Measurements from ENCODE around the gene FGF16. TPM values are rescaled to one million over a fixed set of nuclear protein-coding genes. Genes with fewer than 3 reads are reported as not detected.
"Not testable (repeated sequence)": the region's sequence is repeated elsewhere in the genome, so short reads cannot be mapped to it uniquely, and the experiment has no call there.

The FGF16 gene
- total RNA-seq (not detected), polyA plus RNA-seq (not detected)

DNA sequence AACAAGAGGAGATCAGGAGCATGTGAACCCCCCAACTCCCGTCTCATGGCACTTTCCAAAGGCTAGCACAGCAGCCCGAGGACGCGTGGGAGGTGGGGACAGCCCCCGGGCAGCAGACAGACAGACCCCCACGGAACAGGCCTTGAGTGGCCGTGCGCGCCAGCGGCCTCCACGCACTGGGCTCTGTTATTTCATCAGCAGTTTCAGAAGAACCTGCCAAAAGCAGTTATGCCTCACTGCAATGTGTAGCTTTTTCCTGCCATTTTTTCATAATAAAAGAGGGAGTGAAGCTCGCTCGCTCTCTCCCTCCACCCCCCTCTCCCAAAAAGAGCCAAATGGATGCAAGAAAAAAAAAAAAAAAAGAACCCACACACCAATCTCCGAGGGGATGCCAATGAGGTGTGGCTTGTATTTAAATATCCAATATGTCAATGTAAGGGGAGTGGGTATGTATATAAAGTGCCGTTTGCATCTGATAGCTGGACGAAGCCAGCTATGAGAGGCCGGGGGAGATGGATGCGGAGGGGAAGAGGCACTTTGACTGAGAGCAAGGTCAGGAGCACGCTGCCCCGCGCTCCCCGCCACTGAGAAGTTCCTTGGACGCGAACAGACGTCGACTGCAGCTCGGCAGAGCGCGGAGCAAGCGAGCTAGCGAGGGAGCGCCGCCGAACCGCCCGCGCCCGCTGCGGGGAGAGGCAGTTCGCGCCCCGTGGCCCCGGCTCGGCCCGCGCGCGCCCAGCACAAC lies at the start of gene FGF16:
FGF16 (plus strand) TSS at position 482 of the 745 bp plus-strand sequence. CDS start 286 bp downstream, outside the sequence.
- Histone ChIP-seq H3K9me3 (ENCODE audit: low read length) (no peaks in the 10 kb centered on the region), H3K36me3 (ENCODE audit: insufficient read depth, low read length) (no peaks in the 10 kb centered on the region), H3K27me3 (ENCODE audit: insufficient read depth, low read length, poor library complexity, severe bottlenecking) (no peaks in the 10 kb centered on the region), H3K27ac (ENCODE audit: low read depth, low read length) (no peak within 1 kb of the TSS), H3K4me3 (ENCODE audit: low read length) (peak within 1 kb of the TSS; percentile 22), H3K4me1 (ENCODE audit: insufficient read depth, low read length) (no peaks in the 10 kb centered on the region)
- Mint-ChIP-seq H3K9me3 (no peaks in the 10 kb centered on the region), H3K36me3 (no peaks in the 10 kb centered on the region), H3K27ac (peak within 1 kb of the TSS in 1 of 8 donors; percentile 21), H3K4me1 (peaks cover 7 to 19% (median 11%) of the 10 kb centered on the region in 3 donors), H3K4me3 (peak within 1 kb of the TSS; percentile 37 to 78 (median 73)), H3K27me3 (peaks cover 15 to 29% of the 10 kb centered on the region in 2 donors)
- ChIA-PET CTCF (interaction anchor here (0.9 kb wide), 1 partner anchor 14 kb away, joined by 3 read pairs; no protein-coding TSS in a partner anchor), POLR2A (no interaction called here)
- no peak for DNase-seq

DNA sequence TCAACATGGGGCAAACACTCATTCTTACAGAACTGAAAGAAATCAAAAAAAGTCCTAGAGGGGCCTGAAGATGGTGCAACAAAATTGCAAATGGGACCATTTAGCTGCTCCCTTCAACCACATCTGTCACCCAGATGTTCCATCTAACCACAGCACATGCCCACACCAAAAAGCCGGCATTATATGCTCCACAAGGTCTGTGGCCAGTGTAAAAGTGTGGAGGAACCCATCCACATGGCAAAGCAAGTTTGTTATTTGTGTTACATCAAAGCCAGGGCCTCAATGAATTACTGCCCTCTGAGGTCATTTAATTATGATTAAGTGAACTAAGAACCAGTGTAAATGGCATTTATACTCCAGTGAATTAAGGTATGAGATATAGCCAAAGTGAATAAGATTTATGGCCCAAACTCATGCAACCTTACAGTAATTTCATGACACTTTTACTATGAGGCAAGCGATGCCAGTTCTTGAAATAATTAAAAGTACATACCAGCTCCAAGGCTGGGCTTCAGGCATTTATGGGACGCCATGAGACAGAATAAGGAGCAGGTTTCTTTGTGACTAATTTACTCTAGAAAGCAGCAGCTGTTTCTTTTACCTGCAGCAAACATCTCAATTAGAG lies 48.7 kb upstream of the FGF16 start:
- no peak for DNase-seq
- Mint-ChIP-seq H3K4me1 (no peaks in the 10 kb centered on the region), H3K27ac (no peak overlapping the region), H3K4me3 (no peak overlapping the region), H3K36me3 (no peaks in the 10 kb centered on the region), H3K9me3 (peaks cover 0 to 7% (median 0%) of the 10 kb centered on the region in 5 donors), H3K27me3 (peaks cover 0 to 8% of the 10 kb centered on the region in 2 donors)
- H3K27me3 ChIP-seq (ENCODE audit: insufficient read depth, low read length, poor library complexity, severe bottlenecking), result no peaks in the 10 kb centered on the region
- no peak overlapping the region for H3K27ac ChIP-seq (ENCODE audit: low read depth, low read length)
- H3K36me3 ChIP-seq (ENCODE audit: insufficient read depth, low read length), result no peaks in the 10 kb centered on the region
- H3K4me1 ChIP-seq (ENCODE audit: insufficient read depth, low read length), result no peaks in the 10 kb centered on the region
- POLR2A ChIA-PET, result no interaction called here
- no peak overlapping the region for H3K4me3 ChIP-seq (ENCODE audit: low read length)
- no peaks in the 10 kb centered on the region for H3K9me3 ChIP-seq (ENCODE audit: low read length)
- CTCF ChIA-PET, result no interaction called here

DNA sequence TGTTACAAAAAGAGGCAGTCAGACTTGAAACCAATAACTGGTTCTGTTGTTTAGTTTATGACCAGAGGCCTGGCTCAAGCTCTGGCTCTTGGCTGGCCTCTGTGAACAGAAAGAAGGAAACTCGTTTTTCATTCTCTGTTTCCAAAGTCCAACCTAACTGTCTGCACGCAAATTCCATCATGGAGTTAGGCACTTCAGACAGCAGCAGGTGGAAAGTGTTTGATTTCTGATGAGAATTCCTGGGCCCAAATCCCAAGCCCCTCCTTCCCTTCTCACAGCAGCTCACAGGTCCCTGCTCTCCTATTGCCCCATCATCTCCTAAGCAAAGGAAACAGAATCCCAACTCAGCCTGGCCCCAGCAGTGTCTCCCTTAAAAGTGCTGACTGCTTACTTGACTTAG lies 42.8 kb upstream of the FGF16 start:
- POLR2A ChIA-PET, result no interaction called here
- no peaks in the 10 kb centered on the region for H3K4me1 ChIP-seq (ENCODE audit: insufficient read depth, low read length)
- H3K4me1 Mint-ChIP-seq, result no peaks in the 10 kb centered on the region

DNA sequence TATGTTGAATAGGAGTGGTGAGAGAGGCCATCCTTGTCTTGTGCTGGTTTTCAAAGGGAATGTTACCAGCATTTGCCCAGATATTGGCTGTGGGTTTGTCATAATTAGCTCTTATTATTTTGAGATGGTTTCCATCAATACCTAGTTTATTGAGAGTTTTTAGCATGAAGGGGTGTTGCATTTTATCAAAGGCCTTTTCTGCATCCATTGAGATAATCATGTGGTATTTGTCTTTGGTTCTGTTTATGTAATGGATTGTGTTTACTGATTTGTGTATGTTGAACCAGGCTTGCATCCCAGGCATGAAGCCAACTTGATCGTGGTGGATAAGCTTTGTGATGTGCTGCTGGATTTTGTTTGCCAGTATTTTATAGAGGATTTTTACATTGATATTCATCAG lies 39.4 kb upstream of the FGF16 start:
- H3K4me1 Mint-ChIP-seq; H3K9me3 Mint-ChIP-seq; H3K4me1 ChIP-seq (ENCODE audit: insufficient read depth, low read length); H3K4me3 Mint-ChIP-seq; POLR2A ChIA-PET; DNase-seq; H3K36me3 Mint-ChIP-seq; H3K36me3 ChIP-seq (ENCODE audit: insufficient read depth, low read length); CTCF ChIA-PET; H3K4me3 ChIP-seq (ENCODE audit: low read length); H3K27ac ChIP-seq (ENCODE audit: low read depth, low read length); H3K9me3 ChIP-seq (ENCODE audit: low read length); H3K27me3 ChIP-seq (ENCODE audit: insufficient read depth, low read length, poor library complexity, severe bottlenecking); H3K27me3 Mint-ChIP-seq; H3K27ac Mint-ChIP-seq: not testable (repeated sequence)

More for the DNA sequence above, 42.8 kb upstream of the FGF16 start:
- Mint-ChIP-seq H3K27me3 (peaks cover 0 to 9% of the 10 kb centered on the region in 2 donors), H3K27ac (no peak overlapping the region), H3K36me3 (no peaks in the 10 kb centered on the region), H3K4me3 (no peak overlapping the region), H3K9me3 (peaks cover 0 to 2% (median 0%) of the 10 kb centered on the region in 5 donors)
- no peak overlapping the region for H3K4me3 ChIP-seq (ENCODE audit: low read length)
- DNase-seq, result no peak
- no peaks in the 10 kb centered on the region for H3K36me3 ChIP-seq (ENCODE audit: insufficient read depth, low read length)
- H3K27me3 ChIP-seq (ENCODE audit: insufficient read depth, low read length, poor library complexity, severe bottlenecking), result no peaks in the 10 kb centered on the region
- no peak overlapping the region for H3K27ac ChIP-seq (ENCODE audit: low read depth, low read length)
- no peaks in the 10 kb centered on the region for H3K9me3 ChIP-seq (ENCODE audit: low read length)
- CTCF ChIA-PET, result no interaction called here

DNA sequence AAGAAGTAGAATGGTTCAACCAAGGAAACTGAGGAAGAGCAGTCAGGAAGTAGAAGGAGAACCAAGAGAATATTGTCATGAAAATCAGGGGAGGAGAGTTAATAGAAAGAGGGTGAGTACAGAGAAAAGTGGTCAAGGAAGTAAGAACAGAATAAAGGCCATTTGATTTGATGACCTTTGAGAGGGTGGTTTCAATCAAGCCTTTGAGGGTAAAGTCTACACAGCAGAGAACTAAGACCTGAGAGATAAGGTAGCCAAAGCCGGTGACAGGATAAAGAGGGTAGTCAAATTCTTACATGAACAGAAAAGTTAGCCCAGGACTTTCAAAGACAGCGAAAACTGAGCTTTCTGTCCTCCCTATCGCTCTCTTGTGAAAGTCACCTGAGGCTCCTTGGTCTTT lies 34.6 kb upstream of the FGF16 start:
- Histone ChIP-seq H3K36me3 (ENCODE audit: insufficient read depth, low read length) (no peaks in the 10 kb centered on the region), H3K4me3 (ENCODE audit: low read length) (no peak overlapping the region), H3K9me3 (ENCODE audit: low read length) (no peaks in the 10 kb centered on the region), H3K4me1 (ENCODE audit: insufficient read depth, low read length) (no peaks in the 10 kb centered on the region), H3K27me3 (ENCODE audit: insufficient read depth, low read length, poor library complexity, severe bottlenecking) (no peaks in the 10 kb centered on the region), H3K27ac (ENCODE audit: low read depth, low read length) (no peak overlapping the region)
- CTCF ChIA-PET, result no interaction called here
- no peak overlapping the region for H3K27ac Mint-ChIP-seq
- no peak for DNase-seq
- no peak overlapping the region for H3K4me3 Mint-ChIP-seq
- H3K36me3 Mint-ChIP-seq, result peaks cover 0 to 2% (median 0%) of the 10 kb centered on the region in 3 donors
- peaks cover 11 to 14% of the 10 kb centered on the region in 2 donors for H3K27me3 Mint-ChIP-seq
- POLR2A ChIA-PET, result no interaction called here
- H3K4me1 Mint-ChIP-seq, result no peaks in the 10 kb centered on the region
- peaks cover 0 to 5% (median 2%) of the 10 kb centered on the region in 5 donors for H3K9me3 Mint-ChIP-seq

DNA sequence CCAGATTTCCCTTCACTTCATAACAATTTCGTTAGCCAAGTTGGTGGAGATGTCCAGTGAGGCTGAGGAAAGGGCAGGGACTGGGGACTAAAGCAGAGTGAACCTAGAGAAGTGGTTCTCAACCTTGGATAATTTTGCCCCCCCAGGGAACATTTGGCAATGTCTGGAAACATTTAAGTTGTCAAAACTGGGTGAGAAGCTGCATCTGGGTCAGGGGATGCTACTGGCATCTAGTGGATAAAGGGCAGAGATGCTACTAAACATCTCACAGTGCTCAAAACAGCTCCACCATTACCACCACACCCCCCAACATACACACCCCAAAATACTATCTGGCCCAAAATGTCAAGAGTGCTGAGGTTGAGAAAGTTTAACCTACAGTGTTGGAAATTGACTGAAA lies 32.0 kb upstream of the FGF16 start:
- H3K27me3 ChIP-seq (ENCODE audit: insufficient read depth, low read length, poor library complexity, severe bottlenecking), result no peaks in the 10 kb centered on the region
- H3K9me3 Mint-ChIP-seq, result peaks cover 0 to 4% (median 2%) of the 10 kb centered on the region in 5 donors
- no peak for DNase-seq
- ChIA-PET CTCF (no interaction called here), POLR2A (no interaction called here)
- no peak overlapping the region for H3K4me3 Mint-ChIP-seq
- no peak overlapping the region for H3K27ac Mint-ChIP-seq
- H3K27ac ChIP-seq (ENCODE audit: low read depth, low read length), result no peak overlapping the region
- no peaks in the 10 kb centered on the region for H3K9me3 ChIP-seq (ENCODE audit: low read length)
- H3K27me3 Mint-ChIP-seq, result peaks cover 11 to 14% of the 10 kb centered on the region in 2 donors
- no peaks in the 10 kb centered on the region for H3K4me1 Mint-ChIP-seq
- H3K4me1 ChIP-seq (ENCODE audit: insufficient read depth, low read length), result no peaks in the 10 kb centered on the region
- H3K36me3 Mint-ChIP-seq, result peaks cover 0 to 2% (median 0%) of the 10 kb centered on the region in 3 donors
- no peaks in the 10 kb centered on the region for H3K36me3 ChIP-seq (ENCODE audit: insufficient read depth, low read length)
- no peak overlapping the region for H3K4me3 ChIP-seq (ENCODE audit: low read length)

DNA sequence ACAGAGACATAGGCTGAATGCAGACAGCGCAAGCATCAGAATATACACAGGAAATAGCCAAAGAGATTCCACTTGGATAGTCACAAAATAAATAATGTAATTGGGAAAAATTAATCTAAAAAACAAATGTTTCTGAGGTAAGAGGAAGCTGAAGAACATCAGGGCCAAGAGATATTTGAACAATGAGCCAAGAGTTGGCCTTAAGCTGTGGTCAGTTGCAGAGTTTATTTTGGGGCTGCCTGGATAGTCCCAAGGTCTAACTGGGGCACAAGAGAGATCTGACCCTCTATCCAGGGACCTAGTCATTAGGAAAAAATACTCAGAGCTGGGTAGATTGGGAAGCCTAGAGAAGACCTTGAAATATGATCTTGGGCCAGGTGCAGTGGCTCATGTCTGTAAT lies 31.3 kb upstream of the FGF16 start:
- peaks cover 0 to 2% (median 0%) of the 10 kb centered on the region in 5 donors for H3K9me3 Mint-ChIP-seq
- H3K27ac Mint-ChIP-seq, result no peak overlapping the region
- ChIA-PET CTCF (no interaction called here), POLR2A (no interaction called here)
- Histone ChIP-seq H3K36me3 (ENCODE audit: insufficient read depth, low read length) (no peaks in the 10 kb centered on the region), H3K4me3 (ENCODE audit: low read length) (no peak overlapping the region), H3K27ac (ENCODE audit: low read depth, low read length) (no peak overlapping the region), H3K9me3 (ENCODE audit: low read length) (no peaks in the 10 kb centered on the region), H3K4me1 (ENCODE audit: insufficient read depth, low read length) (no peaks in the 10 kb centered on the region), H3K27me3 (ENCODE audit: insufficient read depth, low read length, poor library complexity, severe bottlenecking) (no peaks in the 10 kb centered on the region)
- no peak for DNase-seq
- no peaks in the 10 kb centered on the region for H3K36me3 Mint-ChIP-seq
- no peaks in the 10 kb centered on the region for H3K4me1 Mint-ChIP-seq
- no peak overlapping the region for H3K4me3 Mint-ChIP-seq
- peaks cover 9 to 11% of the 10 kb centered on the region in 2 donors for H3K27me3 Mint-ChIP-seq

DNA sequence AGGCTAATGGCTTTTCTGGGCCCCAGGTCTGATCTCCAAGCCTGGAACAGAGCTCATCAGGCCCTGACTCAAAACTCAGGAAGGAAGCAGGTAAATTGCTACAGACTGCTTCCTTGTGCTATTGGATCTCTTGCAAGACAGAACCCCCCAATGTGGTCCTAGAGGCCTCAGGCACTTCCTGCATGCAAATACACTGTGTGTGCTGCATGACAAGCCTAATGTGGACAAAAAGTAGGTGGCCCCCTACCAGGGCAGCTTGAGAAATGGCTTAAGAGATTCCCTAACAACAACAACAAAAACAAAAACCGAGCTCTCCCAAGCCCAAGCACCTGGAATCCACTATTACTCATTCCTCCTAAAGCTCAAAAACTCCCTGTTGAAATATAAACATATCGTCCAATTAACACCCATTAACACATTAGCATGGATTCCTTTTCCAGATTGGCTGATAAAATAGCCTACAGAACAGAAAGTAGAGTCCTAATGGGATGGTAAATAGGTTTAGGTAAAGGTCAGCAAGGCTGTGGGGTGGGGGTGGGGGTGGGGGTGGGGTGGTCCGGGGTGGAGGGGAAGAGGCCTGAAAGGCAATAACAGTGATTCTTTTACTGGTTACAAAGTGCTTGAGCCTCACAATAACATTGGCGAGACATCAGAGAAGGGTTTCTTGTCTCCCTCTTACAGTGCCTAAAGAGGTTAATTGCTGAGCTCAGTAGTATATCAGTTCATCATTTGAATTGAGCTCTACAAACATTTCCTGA lies 24.1 kb upstream of the FGF16 start:
- Mint-ChIP-seq H3K4me3 (no peak overlapping the region), H3K27me3 (peaks cover 0 to 7% of the 10 kb centered on the region in 2 donors), H3K4me1 (no peaks in the 10 kb centered on the region), H3K27ac (no peak overlapping the region), H3K9me3 (peaks cover 0 to 2% (median 0%) of the 10 kb centered on the region in 5 donors), H3K36me3 (no peaks in the 10 kb centered on the region)
- Histone ChIP-seq H3K9me3 (ENCODE audit: low read length) (no peaks in the 10 kb centered on the region), H3K27ac (ENCODE audit: low read depth, low read length) (no peak overlapping the region), H3K4me1 (ENCODE audit: insufficient read depth, low read length) (no peaks in the 10 kb centered on the region), H3K4me3 (ENCODE audit: low read length) (no peak overlapping the region), H3K36me3 (ENCODE audit: insufficient read depth, low read length) (no peaks in the 10 kb centered on the region), H3K27me3 (ENCODE audit: insufficient read depth, low read length, poor library complexity, severe bottlenecking) (no peaks in the 10 kb centered on the region)
- no peak for DNase-seq
- ChIA-PET CTCF (no interaction called here), POLR2A (no interaction called here)
